ENCODE measurements around the gene SMCP. TPM values are rescaled to one million over a fixed set of nuclear protein-coding genes. Genes with fewer than 3 reads are reported as not detected.

SMCP gene
- total and polyA plus RNA-seq, 2 of the 13 experiments (the other 11 are each of a cell fraction or from before 2014, with no cell fraction given), result not detected

- TF ChIP-seq PRDM10 (CRISPR knock-in tag; IDR thresholded peaks at IDR 0.05; ENCODE audit: low read depth), result no peak
- no peak for TF ChIP-seq ZFAT (CRISPR knock-in tag; conservative IDR thresholded peaks at IDR 0.05)
- TF ChIP-seq ZNF570 (CRISPR knock-in tag; IDR thresholded peaks at IDR 0.05; ENCODE audit: borderline replicate concordance), result no peak
- TF ChIP-seq POLR2G (IDR thresholded peaks at IDR 0.05; ENCODE audit: low read depth, low read length), result no peak
These were observed 16.7 kb upstream of the SMCP start (continued) for GRCh38 chr1:152861374-152861773.

- no peaks in the 10 kb centered on the region for H4K20me1 ChIP-seq (ENCODE audit: insufficient read depth, low read length)
- no TSS peak for BruUV-seq (replicated peaks)
- intact Hi-C loops (cut with micrococcal nuclease; ENCODE audit: unreplicated experiment) (no loop called here), in situ Hi-C loops (cut with HindIII; ENCODE audit: extremely low pct_ligation_motif_present, low pct_unique_long_range_greater_than_20kb) (no loop called here)
- no peaks in the 10 kb centered on the region for H3K9me3 ChIP-seq (ENCODE audit: low read length)
- no peak overlapping the region for H3K4me2 ChIP-seq (ENCODE audit: low read depth, low read length)
- no peak overlapping the region for H3K27ac ChIP-seq (ENCODE audit: extremely low read length, insufficient read depth, low read length)
- H3K9ac ChIP-seq (ENCODE audit: insufficient read depth, low read depth, low read length), result no peak overlapping the region
- no peak overlapping the region for H3K4me3 ChIP-seq (replicated peaks in 1 of 3; ENCODE audit: insufficient read depth in 1 of 3, low read depth in 2 of 3, low read length in 3 of 3)
- ATAC-seq, result no peak
- no peaks in the 10 kb centered on the region for H3K27me3 ChIP-seq (ENCODE audit: control insufficient read depth in 1 of 2, insufficient read depth in 2 of 2, low read length in 2 of 2)
- no peak for FAIRE-seq
- DNase-seq (ENCODE audit: low spot score), result no peak
- H3K4me1 ChIP-seq (ENCODE audit: insufficient read depth, low read length), result no peaks in the 10 kb centered on the region
- no peaks in the 10 kb centered on the region for H3K79me2 ChIP-seq (ENCODE audit: insufficient read depth, low read length)
- H3K36me3 ChIP-seq (replicated peaks in 1 of 2; ENCODE audit: control insufficient read depth in 1 of 2, insufficient read depth in 2 of 2, low read length in 2 of 2), result no peaks in the 10 kb centered on the region
- ChIA-PET POLR2A (no interaction called here), CTCF (ENCODE audit: low intra/inter-chr PET ratio, low total read pairs) (no interaction called here)
- no peak overlapping the region for H2AFZ ChIP-seq (ENCODE audit: low read length)
- TF ChIP-seq DZIP1 (CRISPR knock-in tag; IDR thresholded peaks at IDR 0.05), result no peak
- no peak for TF ChIP-seq HIC2 (CRISPR knock-in tag; IDR thresholded peaks at IDR 0.05; ENCODE audit: low read depth)
- no peak for TF ChIP-seq NFE2 (CRISPR knock-in tag; IDR thresholded peaks at IDR 0.05)
- no peak for TF ChIP-seq NFE2L2 (IDR thresholded peaks at IDR 0.05; ENCODE audit: low read length)
- TF ChIP-seq ZNF687 (CRISPR knock-in tag; IDR thresholded peaks at IDR 0.05), result no peak
- TF ChIP-seq TAF15 (IDR thresholded peaks at IDR 0.05; ENCODE audit: low read depth, low read length, poor library complexity, severe bottlenecking), result no peak
- TF ChIP-seq U2AF2 (IDR thresholded peaks at IDR 0.05; ENCODE audit: low read depth, low read length), result no peak
These were observed 13.7 kb upstream of the SMCP start for GRCh38 chr1:152864443-152864842.

Measured in HepG2 (cell line).